C4-2B (cell line): ENCODE results near the gene PDZD8.

ENCODE experiments used
- H3K27ac ChIP-seq: fragments of 450-650 bp; 2 replicates; pipeline ENCODE4 v1.5.1; 2017
- ZFX ChIP-seq: fragments of 450-650 bp; IDR thresholded peaks from 2 replicates; pipeline ENCODE4 v1.6.1; 2017
- TF ChIP-seq, protein P1 (sequence below): fragments of 450-650 bp; conservative IDR thresholded peaks from 2 replicates; pipeline ENCODE4 v1.5.1; 2017; ENCODE audit warnings: mild to moderate bottlenecking

The PDZD8 gene

DNA sequence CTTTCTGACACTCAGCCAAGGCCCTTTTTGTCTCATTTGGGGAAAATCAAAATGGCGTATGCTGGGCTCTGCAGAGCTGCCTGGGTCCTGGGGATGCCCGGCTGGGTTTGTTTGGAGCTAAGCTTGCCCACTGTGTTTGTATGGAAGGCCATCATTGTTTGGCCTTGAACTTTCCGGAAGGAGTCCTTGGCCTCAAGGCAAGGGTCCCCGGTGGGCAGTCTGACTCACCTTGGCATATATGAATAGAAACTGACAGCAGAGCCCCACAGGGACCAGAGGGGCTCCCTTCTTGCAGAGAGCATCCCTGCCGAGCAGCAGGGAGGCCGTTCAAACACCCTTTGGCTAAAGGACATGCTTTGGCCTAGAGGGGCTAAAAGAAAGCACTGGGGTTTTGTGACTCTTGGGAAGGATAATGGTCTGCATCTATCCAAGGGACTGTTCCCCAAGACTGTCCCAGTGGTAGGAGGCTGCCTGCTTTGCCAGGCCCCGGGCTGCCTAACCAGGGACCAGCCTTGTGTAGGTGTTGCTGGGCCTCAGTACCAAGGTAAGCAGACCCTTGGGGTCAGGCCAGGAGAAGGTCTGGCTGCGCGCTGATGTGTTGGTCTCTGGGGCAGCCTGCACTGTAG, 119.3 kb downstream of the PDZD8 start:
- TF ChIP-seq, protein P1, sequence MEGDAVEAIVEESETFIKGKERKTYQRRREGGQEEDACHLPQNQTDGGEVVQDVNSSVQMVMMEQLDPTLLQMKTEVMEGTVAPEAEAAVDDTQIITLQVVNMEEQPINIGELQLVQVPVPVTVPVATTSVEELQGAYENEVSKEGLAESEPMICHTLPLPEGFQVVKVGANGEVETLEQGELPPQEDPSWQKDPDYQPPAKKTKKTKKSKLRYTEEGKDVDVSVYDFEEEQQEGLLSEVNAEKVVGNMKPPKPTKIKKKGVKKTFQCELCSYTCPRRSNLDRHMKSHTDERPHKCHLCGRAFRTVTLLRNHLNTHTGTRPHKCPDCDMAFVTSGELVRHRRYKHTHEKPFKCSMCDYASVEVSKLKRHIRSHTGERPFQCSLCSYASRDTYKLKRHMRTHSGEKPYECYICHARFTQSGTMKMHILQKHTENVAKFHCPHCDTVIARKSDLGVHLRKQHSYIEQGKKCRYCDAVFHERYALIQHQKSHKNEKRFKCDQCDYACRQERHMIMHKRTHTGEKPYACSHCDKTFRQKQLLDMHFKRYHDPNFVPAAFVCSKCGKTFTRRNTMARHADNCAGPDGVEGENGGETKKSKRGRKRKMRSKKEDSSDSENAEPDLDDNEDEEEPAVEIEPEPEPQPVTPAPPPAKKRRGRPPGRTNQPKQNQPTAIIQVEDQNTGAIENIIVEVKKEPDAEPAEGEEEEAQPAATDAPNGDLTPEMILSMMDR, result no peak
- TF ChIP-seq ZFX, result no peak
- no peak overlapping the region for H3K27ac ChIP-seq

DNA sequence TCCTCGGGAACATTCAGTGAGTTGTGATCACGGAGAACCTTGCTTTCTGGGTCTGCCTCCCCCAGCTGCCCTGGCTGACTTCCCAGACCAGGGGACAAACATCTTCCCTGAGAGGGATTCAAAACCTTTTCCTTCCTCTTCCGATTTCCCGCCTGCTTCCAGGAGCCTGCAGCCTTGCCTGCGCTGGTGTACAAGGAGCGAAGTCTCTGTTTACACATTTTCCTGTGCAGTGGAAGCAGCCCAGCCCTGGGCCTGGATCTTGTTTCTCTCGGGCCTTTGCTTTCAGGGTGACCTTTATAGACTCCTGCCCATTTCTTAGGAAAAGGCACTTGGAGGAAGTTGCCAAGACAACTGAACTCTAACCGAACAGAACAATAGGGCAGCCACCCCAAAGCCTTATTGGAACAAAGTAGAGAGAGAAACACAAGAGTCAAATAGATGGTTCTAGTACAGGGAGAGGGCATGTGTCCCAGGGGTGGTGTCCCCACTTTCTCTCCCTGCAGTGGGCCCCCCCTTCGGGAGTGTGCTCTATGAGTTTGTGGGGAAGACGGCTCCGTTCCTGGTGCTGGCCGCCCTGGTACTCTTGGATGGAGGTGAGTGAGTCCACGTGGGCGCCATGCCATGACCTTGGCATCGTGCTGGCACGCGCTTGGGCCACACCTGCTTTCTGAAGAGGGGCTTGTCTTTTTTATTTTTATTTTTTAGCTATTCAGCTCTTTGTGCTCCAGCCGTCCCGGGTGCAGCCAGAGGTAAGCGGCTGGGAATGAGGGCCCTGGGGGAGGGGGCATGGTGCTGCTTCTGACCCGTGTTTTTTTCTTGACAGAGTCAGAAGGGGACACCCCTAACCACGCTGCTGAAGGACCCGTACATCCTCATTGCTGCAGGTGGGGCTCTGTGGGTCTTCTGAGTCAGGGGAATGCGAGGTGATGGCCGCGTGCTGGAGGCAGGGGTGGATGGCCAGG, 120.2 kb downstream of the PDZD8 start:
- TF ChIP-seq, protein P1, result no peak
- no peak for TF ChIP-seq ZFX
- no peak overlapping the region for H3K27ac ChIP-seq

DNA sequence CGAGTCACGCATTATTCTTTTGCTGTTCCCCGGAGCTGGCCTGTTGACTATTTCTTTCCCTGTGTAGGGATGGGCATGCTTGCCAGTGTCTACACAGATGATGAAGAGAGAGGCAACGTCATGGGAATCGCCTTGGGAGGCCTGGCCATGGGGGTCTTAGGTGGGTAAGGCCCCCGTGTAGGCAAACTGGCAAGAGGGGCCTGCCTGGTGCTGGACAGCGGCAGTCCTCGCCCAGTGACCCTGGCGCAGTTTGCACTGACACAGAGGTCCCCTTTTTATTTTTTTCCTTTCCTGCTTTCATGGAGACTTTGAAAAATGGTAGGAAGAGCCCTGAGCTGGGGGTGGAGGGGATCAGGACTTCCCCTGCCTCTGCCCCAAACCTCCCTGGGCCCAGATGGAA, 120.9 kb downstream of the PDZD8 start:
- H3K27ac ChIP-seq, result no peak overlapping the region
- TF ChIP-seq ZFX, result no peak
- TF ChIP-seq, protein P1, result no peak

DNA sequence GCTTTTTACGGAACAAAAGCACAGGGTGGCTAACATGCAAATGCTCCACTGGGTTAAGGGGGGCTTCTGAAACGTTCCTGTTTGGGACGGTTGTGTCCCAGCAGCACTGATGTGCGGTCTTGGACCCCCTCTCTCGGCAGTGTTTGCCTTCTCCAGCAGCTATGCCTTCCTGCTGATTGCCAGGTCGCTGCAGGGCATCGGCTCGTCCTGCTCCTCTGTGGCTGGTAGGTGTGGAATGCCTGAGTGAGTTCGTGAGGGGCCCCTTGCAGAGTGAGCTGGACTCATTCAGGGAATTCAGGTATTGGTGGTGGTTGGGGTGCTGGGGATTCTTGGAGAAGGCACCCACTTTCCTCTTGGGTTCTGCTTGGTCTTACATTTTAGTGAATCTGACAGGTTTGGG, 121.3 kb downstream of the PDZD8 start:
- no peak for TF ChIP-seq ZFX
- TF ChIP-seq, protein P1, result no peak
- H3K27ac ChIP-seq, result no peak overlapping the region

DNA sequence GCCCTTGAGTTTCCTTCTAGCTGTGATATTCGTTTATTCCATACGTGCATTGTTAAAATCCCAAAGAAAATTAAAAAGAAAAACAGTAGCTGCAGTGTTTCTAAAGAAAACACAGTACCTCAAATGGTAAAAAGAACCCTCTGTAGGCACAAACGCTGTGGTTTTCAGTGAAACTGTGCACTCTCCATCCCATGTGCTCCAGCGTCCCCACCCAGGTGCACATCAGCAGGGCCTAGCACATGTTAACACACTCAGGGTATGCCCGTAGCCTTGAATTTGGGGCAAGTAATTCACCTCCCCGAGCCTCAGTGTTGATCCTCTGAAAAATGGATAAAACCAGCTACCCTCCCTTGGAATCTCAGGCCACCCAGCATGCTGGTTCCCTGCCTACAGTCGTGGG, 124.8 kb downstream of the PDZD8 start:
- no peak overlapping the region for H3K27ac ChIP-seq
- TF ChIP-seq ZFX, result no peak
- TF ChIP-seq, protein P1, result no peak

DNA sequence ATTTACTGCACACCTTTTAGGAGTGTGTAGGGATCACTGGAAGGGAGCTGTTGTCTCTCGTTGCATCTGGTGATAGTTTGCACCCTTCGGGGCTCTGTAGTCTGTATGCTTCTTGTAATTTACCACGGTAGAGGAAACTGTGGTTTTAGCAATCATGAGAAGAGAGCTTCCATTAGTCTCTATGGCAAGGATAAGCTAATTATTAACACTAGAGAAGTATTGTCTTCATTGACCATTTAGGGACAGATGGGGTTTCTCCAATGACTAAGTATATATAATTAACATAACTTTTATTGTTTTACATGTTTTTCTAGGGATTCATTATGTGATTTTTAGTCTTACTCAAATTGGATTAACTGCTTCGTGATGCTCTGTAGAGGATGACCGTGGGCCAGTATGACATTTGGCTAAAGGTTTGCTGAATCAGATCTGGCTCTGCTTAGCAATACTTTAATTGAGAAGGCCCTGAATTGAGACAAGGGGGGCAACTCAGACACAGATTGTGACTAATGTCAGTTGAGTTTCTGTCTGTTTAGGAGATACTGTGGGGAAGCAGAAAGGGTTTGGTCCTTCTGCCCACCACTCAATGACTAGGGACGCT, 125.6 kb downstream of the PDZD8 start:
- no peak overlapping the region for H3K27ac ChIP-seq
- TF ChIP-seq, protein P1, result no peak
- no peak for TF ChIP-seq ZFX

DNA sequence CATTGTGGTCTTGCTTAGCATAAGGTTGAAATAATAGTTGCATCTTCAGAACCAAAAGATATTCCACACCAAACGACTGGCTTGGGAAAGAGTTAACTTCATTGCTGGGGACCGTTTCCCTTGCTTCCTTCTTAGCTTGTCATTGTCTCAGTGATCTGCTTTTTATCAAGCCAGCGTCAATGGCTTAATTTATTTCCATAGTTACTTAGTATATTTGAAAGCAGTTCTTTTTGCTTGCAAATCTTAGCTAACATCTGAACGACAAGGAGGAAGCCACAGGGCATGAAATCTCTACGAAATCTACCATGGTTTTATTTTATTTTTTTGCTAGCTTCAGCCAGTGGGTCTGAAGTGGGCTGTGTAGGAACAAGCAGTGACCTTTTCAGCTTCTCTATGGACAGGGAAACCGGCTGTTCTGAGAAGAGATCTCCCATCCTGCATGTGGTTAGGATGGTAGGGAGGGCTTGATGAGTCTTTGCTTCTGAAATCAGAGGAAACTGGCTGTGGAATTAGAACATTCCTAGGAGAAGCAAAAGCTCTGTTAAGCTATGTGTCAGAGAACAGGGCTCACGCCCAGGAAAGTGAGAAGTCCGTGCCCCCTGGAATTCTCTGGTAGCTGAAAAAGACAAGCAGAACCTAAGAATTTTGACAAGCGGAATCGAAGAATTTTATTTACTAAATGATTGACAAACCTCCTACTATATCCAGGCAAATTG, 126.3 kb downstream of the PDZD8 start:
- H3K27ac ChIP-seq, result no peak overlapping the region
- TF ChIP-seq, protein P1, result no peak
- no peak for TF ChIP-seq ZFX
